Type B pancreatic cell (in vitro differentiated cells): ENCODE measurements around the gene ARMC8. TPM values are rescaled to one million over a fixed set of nuclear protein-coding genes. Genes with fewer than 3 reads are reported as not detected.

ENCODE experiments used
- DNase-seq: peaks from one replicate; pipeline ENCODE4 v3.0.0; 2021; ENCODE audit warnings: mixed read lengths; ENCODE audit not compliant: unreplicated experiment; ENCODE audit errors: extremely low spot score
- H3K27ac Mint-ChIP-seq: 2 replicates; pipeline ENCODE4 v1.8.0; 2021; ENCODE audit warnings: mild to moderate bottlenecking, mixed read lengths
- H3K27me3 Mint-ChIP-seq: 2 replicates; pipeline ENCODE4 v1.8.0; 2021; ENCODE audit warnings: mixed read lengths
- H3K36me3 Mint-ChIP-seq: 2 replicates; pipeline ENCODE4 v1.8.0; 2021; ENCODE audit warnings: mixed read lengths
- H3K4me1 Mint-ChIP-seq: one replicate; pipeline ENCODE4 v1.8.0; 2021; ENCODE audit warnings: mixed read lengths; ENCODE audit not compliant: unreplicated experiment
- H3K4me3 Mint-ChIP-seq: 2 replicates; pipeline ENCODE4 v1.8.0; 2021; ENCODE audit warnings: mild to moderate bottlenecking, mixed read lengths
- H3K9me3 Mint-ChIP-seq: 2 replicates; pipeline ENCODE4 v1.8.0; 2021; ENCODE audit warnings: mixed read lengths
- CTCF ChIP-seq: fragments of 200-600 bp; sonication (generic); conservative IDR thresholded peaks from 2 replicates; pipeline ENCODE4 v1.5.0; 2021; ENCODE audit warnings: antibody characterized with exemption, mild to moderate bottlenecking
- total RNA-seq: library from RNA; stranded (reverse); gene quantifications from 2 replicates; pipeline ENCODE4 v1.2.1, GENCODE V29; 2021; ENCODE audit warnings: low replicate concordance

Gene ARMC8
- total RNA-seq, 1 donor from 2014 or later: 46.1 TPM

- H3K4me3 Mint-ChIP-seq: no peak overlapping the region
- TF ChIP-seq CTCF: no peak
- H3K4me1 Mint-ChIP-seq: no peaks in the 10 kb centered on the region
- no peak for DNase-seq
- no peaks in the 10 kb centered on the region for H3K27me3 Mint-ChIP-seq
- no peaks in the 10 kb centered on the region for H3K9me3 Mint-ChIP-seq
- H3K36me3 Mint-ChIP-seq: peaks cover 9% of the 10 kb centered on the region
- no peak overlapping the region for H3K27ac Mint-ChIP-seq
Observed at GRCh38 chr3:138297059-138297607, 110.0 kb downstream of the ARMC8 start.

DNA sequence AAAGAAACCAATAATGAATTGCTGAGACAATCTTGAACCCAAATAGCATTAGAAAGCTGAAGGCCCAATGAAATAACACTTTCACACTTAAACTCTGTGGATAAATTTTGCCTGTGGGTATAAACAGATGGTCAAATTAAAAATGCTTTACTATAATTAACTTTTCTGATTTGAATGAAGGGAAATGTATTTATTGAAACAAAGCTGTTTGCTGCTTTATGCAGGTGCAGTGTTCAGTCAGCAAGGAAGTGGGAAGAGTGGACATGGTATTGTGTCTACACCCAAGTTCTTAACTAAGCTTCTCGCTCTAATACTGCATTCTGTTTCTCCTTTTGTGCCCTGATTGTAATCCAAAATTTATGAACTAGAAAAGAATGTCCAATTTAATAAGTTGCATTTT is 110.8 kb downstream of the ARMC8 start:
- Mint-ChIP-seq H3K36me3 (peaks cover 9% of the 10 kb centered on the region), H3K9me3 (no peaks in the 10 kb centered on the region), H3K27ac (no peak overlapping the region), H3K4me3 (no peak overlapping the region), H3K27me3 (no peaks in the 10 kb centered on the region), H3K4me1 (no peaks in the 10 kb centered on the region)
- no peak for DNase-seq
- no peak for TF ChIP-seq CTCF

GRCh38 chr3:138300647-138301046 is 113.5 kb downstream of the ARMC8 start:
- no peak overlapping the region for H3K27ac Mint-ChIP-seq
- no peaks in the 10 kb centered on the region for H3K9me3 Mint-ChIP-seq
- no peak for DNase-seq
- no peak for TF ChIP-seq CTCF
- H3K36me3 Mint-ChIP-seq: peaks cover 4% of the 10 kb centered on the region
- no peaks in the 10 kb centered on the region for H3K27me3 Mint-ChIP-seq
- H3K4me3 Mint-ChIP-seq: no peak overlapping the region
- no peaks in the 10 kb centered on the region for H3K4me1 Mint-ChIP-seq

DNA sequence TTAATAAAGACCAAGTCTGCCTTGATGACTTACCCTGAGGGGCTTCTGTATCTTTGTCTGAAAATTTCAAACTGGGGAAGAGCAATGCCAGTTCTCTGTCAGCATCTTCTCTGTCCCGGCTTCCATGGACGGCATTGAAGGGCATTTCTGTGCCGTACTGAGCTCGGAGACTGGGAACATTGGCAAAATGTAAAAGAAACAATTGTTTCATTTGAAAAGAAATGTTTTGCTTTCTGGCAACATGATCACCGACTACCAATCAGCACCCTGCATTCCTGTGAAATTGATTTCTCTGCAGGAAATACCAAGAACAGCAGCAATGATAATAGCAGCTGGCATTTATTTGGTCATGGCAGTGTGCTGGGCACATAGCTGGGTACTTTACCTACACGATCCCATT is 116.4 kb downstream of the ARMC8 start:
- Mint-ChIP-seq H3K4me1 (no peaks in the 10 kb centered on the region), H3K27me3 (no peaks in the 10 kb centered on the region), H3K27ac (no peak overlapping the region), H3K4me3 (no peak overlapping the region), H3K36me3 (peaks cover 11% of the 10 kb centered on the region), H3K9me3 (no peaks in the 10 kb centered on the region)
- no peak for DNase-seq
- TF ChIP-seq CTCF: no peak

- no peak for TF ChIP-seq CTCF
- no peak overlapping the region for H3K4me3 Mint-ChIP-seq
Observed at GRCh38 chr3:138307899-138308298, 120.8 kb downstream of the ARMC8 start.

GRCh38 chr3:138308783-138309182 is 121.7 kb downstream of the ARMC8 start:
- DNase-seq: no peak
- no peaks in the 10 kb centered on the region for H3K4me1 Mint-ChIP-seq
- TF ChIP-seq CTCF: no peak
- peaks cover 8% of the 10 kb centered on the region for H3K36me3 Mint-ChIP-seq
- H3K4me3 Mint-ChIP-seq: no peak overlapping the region
- no peaks in the 10 kb centered on the region for H3K9me3 Mint-ChIP-seq
- H3K27me3 Mint-ChIP-seq: peaks cover 14% of the 10 kb centered on the region
- no peak overlapping the region for H3K27ac Mint-ChIP-seq

More at GRCh38 chr3:138307899-138308298, 120.8 kb downstream of the ARMC8 start:
- Mint-ChIP-seq H3K9me3 (no peaks in the 10 kb centered on the region), H3K27ac (no peak overlapping the region), H3K4me1 (no peaks in the 10 kb centered on the region), H3K36me3 (peaks cover 8% of the 10 kb centered on the region), H3K27me3 (peaks cover 14% of the 10 kb centered on the region)
- no peak for DNase-seq
